Peyer's patch (tissue), 4 donors: ENCODE measurements around the gene EN1. TPM values are rescaled to one million over a fixed set of nuclear protein-coding genes. Genes with fewer than 3 reads are reported as not detected.

Experiments used
- DNase-seq, 3 donors: peaks; one replicate each; pipeline ENCODE4 v3.0.0-alpha.2; 2017 to 2019
- H3K27ac ChIP-seq, 4 donors: fragments of 200-600 bp; sonication (generic); one replicate each; pipeline ENCODE4 v1.5.1; 2016 to 2019
- H3K27me3 ChIP-seq, 2 donors: fragments of 200-600 bp; sonication (generic); one replicate each; pipeline ENCODE4 v1.5.1; 2019
- H3K36me3 ChIP-seq, 3 donors: fragments of 200-600 bp; sonication (generic); one replicate each; pipeline ENCODE4 v1.5.1; 2016 to 2019
- H3K4me1 ChIP-seq, 4 donors: fragments of 200-600 bp; sonication (generic); one replicate each; pipeline ENCODE4 v1.5.1; 2016 to 2019
- H3K4me3 ChIP-seq, 4 donors: fragments of 200-600 bp; sonication (generic); 1 replicate in 3 of 4; 2 replicates in 1 of 4; pipeline ENCODE4 v1.5.1; 2016 to 2019; ENCODE audit warnings: mild to moderate bottlenecking in 1 of 4
- H3K9me3 ChIP-seq, 4 donors: fragments of 200-600 bp; sonication (generic); one replicate each; pipeline ENCODE4 v1.5.1; 2016 to 2019; ENCODE audit warnings: mild to moderate bottlenecking in 1 of 4
- CTCF ChIP-seq, 6 experiments: fragments of 450-650 bp in 4 of 6; fragments of 200-600 bp in 2 of 6; sonication (generic) in 1 of 6; IDR thresholded peaks; one replicate each; pipeline ENCODE4 v1.5.1; 2017 to 2019; ENCODE audit warnings: antibody characterized with exemption in 6 of 6, mild to moderate bottlenecking in 3 of 6, moderate library complexity in 1 of 6
- POLR2A ChIP-seq, 2 donors: fragments of 450-650 bp; IDR thresholded peaks; one replicate each; pipeline ENCODE4 v1.5.1; 2017; ENCODE audit warnings: antibody characterized with exemption in 2 of 2, mild to moderate bottlenecking in 2 of 2, moderate library complexity in 2 of 2
- total RNA-seq, 4 donors: library from RNA; depleted of rRNA; stranded (reverse); fragments of >200 nt; gene quantifications; one replicate each; pipeline ENCODE4 v1.1.0, GENCODE V29; 2016

The EN1 gene
- total RNA-seq, 4 donors from 2014 or later = not detected

GRCh38 chr2:118794546-118794945 lies 52.9 kb downstream of the EN1 start:
- H3K36me3 ChIP-seq = no peaks in the 10 kb centered on the region
- no peaks in the 10 kb centered on the region for H3K27me3 ChIP-seq
- no peak overlapping the region for H3K4me3 ChIP-seq
- no peaks in the 10 kb centered on the region for H3K4me1 ChIP-seq
- H3K9me3 ChIP-seq = no peaks in the 10 kb centered on the region
- TF ChIP-seq CTCF (IDR thresholded peaks at IDR 0.05) (no peak), POLR2A (IDR thresholded peaks at IDR 0.05) (no peak)
- H3K27ac ChIP-seq = no peak overlapping the region
- DNase-seq = no peak

Other genes starting within 250 kb of the EN1 start
- gene MARCO, start 94.5 kb upstream of the EN1 start, total RNA-seq = 1 to 10 TPM; 3.3 to 8.2 (median 4.0) TPM